T-cell (primary cell): Measurements from ENCODE around the gene WIPI1. TPM values are rescaled to one million over a fixed set of nuclear protein-coding genes. Genes with fewer than 3 reads are reported as not detected.

ENCODE experiments used
- ATAC-seq, 4 experiments: fragments of 200-7000 bp in 3 of 4; fragments of 150-1000 bp in 1 of 4; cut with Tn5 transposase; replicated peaks in 1 of 4; 1 replicate in 3 of 4; 2 replicates in 1 of 4; pipeline ENCODE4 v1.10.0; 2021; ENCODE audit warnings: moderate library complexity in 3 of 4, mild to moderate bottlenecking in 2 of 4, moderate number of reproducible peaks in 1 of 4
- CTCF ChIA-PET, 2 donors: fragments of 300-600 bp; sonication (Branson Sonifier 250); formaldehyde crosslinking; loops; one replicate each; lab custom pipeline; 2022; ENCODE audit warnings: antibody characterized with exemption in 2 of 2; lab: Charles Lee
- POLR2A ChIA-PET, 2 donors: fragments of 300-600 bp; sonication (Branson Sonifier 250); formaldehyde crosslinking; loops; one replicate each; lab custom pipeline; 2022; ENCODE audit warnings: antibody characterized with exemption in 2 of 2; lab: Charles Lee
- DNase-seq, 35 experiments: peaks; one replicate each; pipeline versions ENCODE4 v3.0.0 to v3.0.0-alpha.2; 2013 to 2023
- H3K27ac ChIP-seq: one replicate; pipeline ENCODE4 v1.5.1; 2013; ENCODE audit warnings: low read length
- H3K27me3 ChIP-seq, 2 experiments: replicated peaks in 1 of 2; 1 replicate in 1 of 2; 2 replicates in 1 of 2; pipeline versions ENCODE4 v1.6.1 to v1.7.0; 2013; ENCODE audit warnings: low read length in 1 of 2, mixed read lengths in 1 of 2; ENCODE audit not compliant: control insufficient read depth in 2 of 2, insufficient read depth in 2 of 2; ENCODE audit errors: extremely low read depth in 1 of 2
- H3K36me3 ChIP-seq, 2 donors: 1 replicate in 1 of 2; 2 replicates in 1 of 2; pipeline versions ENCODE4 v1.6.1 to v1.7.0; 2013; ENCODE audit warnings: low read length in 1 of 2; ENCODE audit not compliant: control insufficient read depth in 2 of 2, insufficient read depth in 1 of 2; ENCODE audit errors: extremely low read depth in 1 of 2
- H3K4me1 ChIP-seq, 2 experiments: 1 replicate in 1 of 2; 2 replicates in 1 of 2; pipeline versions ENCODE4 v1.6.1 to v1.7.0; 2013; ENCODE audit warnings: low read length in 2 of 2, mixed read lengths in 1 of 2; ENCODE audit not compliant: insufficient read depth in 2 of 2, control insufficient read depth in 1 of 2; ENCODE audit errors: extremely low read depth in 1 of 2
- H3K4me3 ChIP-seq, 2 donors: 1 replicate in 1 of 2; 2 replicates in 1 of 2; pipeline versions ENCODE4 v1.5.1 to v1.7.0; 2013; ENCODE audit warnings: mild to moderate bottlenecking in 2 of 2, low read length in 1 of 2, moderate library complexity in 1 of 2; ENCODE audit not compliant: control insufficient read depth in 1 of 2; ENCODE audit errors: extremely low read depth in 1 of 2
- H3K9me3 ChIP-seq: 2 replicates; pipeline ENCODE4 v1.7.0; 2013
- H3K27ac Mint-ChIP-seq, 2 donors: one replicate each; pipeline ENCODE4 v1.8.0; 2020 to 2021; ENCODE audit warnings: mild to moderate bottlenecking in 2 of 2, mixed read lengths in 2 of 2
- H3K27me3 Mint-ChIP-seq, 2 donors: one replicate each; pipeline ENCODE4 v1.8.0; 2021 to 2022; ENCODE audit warnings: mixed read lengths in 2 of 2
- H3K36me3 Mint-ChIP-seq: one replicate; pipeline ENCODE4 v1.8.0; 2021; ENCODE audit warnings: mixed read lengths
- H3K4me1 Mint-ChIP-seq, 3 donors: one replicate each; pipeline ENCODE4 v1.8.0; 2020 to 2022; ENCODE audit warnings: mixed read lengths in 3 of 3, mild to moderate bottlenecking in 1 of 3
- H3K4me3 Mint-ChIP-seq, 3 donors: one replicate each; pipeline ENCODE4 v1.8.0; 2020 to 2022; ENCODE audit warnings: mild to moderate bottlenecking in 3 of 3, mixed read lengths in 3 of 3, moderate library complexity in 3 of 3
- H3K9me3 Mint-ChIP-seq, 3 donors: one replicate each; pipeline ENCODE4 v1.8.0; 2020 to 2022; ENCODE audit warnings: mixed read lengths in 3 of 3
- WGBS: methylation state at CpG from one replicate; pipeline ENCODE4 v1.1.5; 2013; ENCODE audit warnings: missing lambda C conversion rate; ENCODE audit not compliant: insufficient coverage; 5-methylcytosine and 5-hydroxymethylcytosine counted together
- total RNA-seq, 35 experiments: library from RNA in 6 of 35; stranded (reverse) in 6 of 35; fragments of 120-200 nt in 1 of 35; gene quantifications; one replicate each; pipeline versions ENCODE4 v1.2.1 to v1.2.4 and lab custom pipeline; 2013 to 2026

The WIPI1 gene
- total RNA-seq, 5 donors from 2014 or later (not counting 1 experiment from before 2014, with no cell fraction given): 5.4 to 11.8 (median 9.7) TPM

GRCh38 chr17:68453991-68454665 lies 3.2 kb downstream of the WIPI1 start:
- Mint-ChIP-seq H3K4me1 (peaks cover 24 to 32% (median 28%) of the 10 kb centered on the region in 3 donors), H3K36me3 (peaks cover 16% of the 10 kb centered on the region), H3K9me3 (no peaks in the 10 kb centered on the region), H3K4me3 (no peak overlapping the region), H3K27ac (no peak overlapping the region), H3K27me3 (no peaks in the 10 kb centered on the region)
- H3K27me3 ChIP-seq: no peaks in the 10 kb centered on the region
- H3K4me3 ChIP-seq: no peak overlapping the region
- no peak for DNase-seq
- H3K36me3 ChIP-seq: peaks cover 0 to 14% of the 10 kb centered on the region in 2 donors
- no peak for ATAC-seq
- ChIA-PET CTCF (no interaction called here), POLR2A (no interaction called here)
- no peak overlapping the region for H3K27ac ChIP-seq
- 77% methylated on average over 1 of the region's 5 CpGs for WGBS
- peaks cover 5 to 20% of the 10 kb centered on the region in 2 experiments for H3K4me1 ChIP-seq
- H3K9me3 ChIP-seq: no peaks in the 10 kb centered on the region

GRCh38 chr17:68452724-68453290 lies 4.5 kb downstream of the WIPI1 start:
- Mint-ChIP-seq H3K36me3 (peaks cover 20% of the 10 kb centered on the region), H3K27ac (no peak overlapping the region), H3K9me3 (no peaks in the 10 kb centered on the region), H3K4me3 (no peak overlapping the region), H3K4me1 (peaks cover 14 to 21% (median 17%) of the 10 kb centered on the region in 3 donors), H3K27me3 (no peaks in the 10 kb centered on the region)
- Histone ChIP-seq H3K9me3 (no peaks in the 10 kb centered on the region), H3K36me3 (peaks cover 0 to 22% of the 10 kb centered on the region in 2 donors), H3K27ac (no peak overlapping the region), H3K27me3 (no peaks in the 10 kb centered on the region), H3K4me1 (peaks cover 5 to 13% of the 10 kb centered on the region in 2 experiments), H3K4me3 (no peak overlapping the region)
- ATAC-seq: no peak
- WGBS: 92% methylated on average over 2 of the region's 6 CpGs
- DNase-seq: no peak
- ChIA-PET CTCF (interaction anchor here (0.6 to 1.1 kb wide), 2 partner anchors 12 to 272 kb away, joined by 4 to 9 read pairs; no protein-coding TSS in a partner anchor), POLR2A (interaction anchor here in 1 of 2 donors (0.6 to 0.7 kb wide), 2 partner anchors 11 to 288 kb away, joined by 4 to 5 read pairs; no protein-coding TSS in a partner anchor)

GRCh38 chr17:68451670-68452354 lies 5.5 kb downstream of the WIPI1 start:
- POLR2A ChIA-PET: no interaction called here
- peaks cover 11 to 15% (median 14%) of the 10 kb centered on the region in 3 donors for H3K4me1 Mint-ChIP-seq
- H3K36me3 Mint-ChIP-seq: peaks cover 20% of the 10 kb centered on the region
- H3K27me3 Mint-ChIP-seq: no peaks in the 10 kb centered on the region
- DNase-seq (no peak), ATAC-seq (no peak)
- no peaks in the 10 kb centered on the region for H3K9me3 Mint-ChIP-seq
- Histone ChIP-seq H3K36me3 (peaks cover 0 to 22% of the 10 kb centered on the region in 2 donors), H3K9me3 (no peaks in the 10 kb centered on the region), H3K27ac (no peak overlapping the region), H3K4me1 (peaks cover 5 to 8% of the 10 kb centered on the region in 2 experiments), H3K27me3 (no peaks in the 10 kb centered on the region), H3K4me3 (no peak overlapping the region)
- no peak overlapping the region for H3K27ac Mint-ChIP-seq
- CTCF ChIA-PET: no interaction called here
- no peak overlapping the region for H3K4me3 Mint-ChIP-seq
- WGBS: 100% methylated on average over 1 of the region's 5 CpGs

GRCh38 chr17:68450801-68451200 lies 6.5 kb downstream of the WIPI1 start:
- ChIA-PET CTCF (interaction anchor here (0.6 to 1.0 kb wide), 3 partner anchors 9 to 369 kb away, joined by 3 to 4 read pairs (median 3); no protein-coding TSS in a partner anchor), POLR2A (no interaction called here)
- Mint-ChIP-seq H3K4me1 (peaks cover 1 to 6% (median 5%) of the 10 kb centered on the region in 3 donors), H3K27me3 (no peaks in the 10 kb centered on the region), H3K36me3 (peaks cover 24% of the 10 kb centered on the region), H3K4me3 (no peak overlapping the region), H3K27ac (no peak overlapping the region), H3K9me3 (no peaks in the 10 kb centered on the region)
- no peak overlapping the region for H3K27ac ChIP-seq
- ATAC-seq (no peak), DNase-seq (no peak)
- no peak overlapping the region for H3K4me3 ChIP-seq
- H3K9me3 ChIP-seq: no peaks in the 10 kb centered on the region
- peaks cover 0 to 2% of the 10 kb centered on the region in 2 experiments for H3K4me1 ChIP-seq
- peaks cover 0 to 25% of the 10 kb centered on the region in 2 donors for H3K36me3 ChIP-seq
- 93% methylated on average over 14 of the region's 14 CpGs for WGBS
- no peaks in the 10 kb centered on the region for H3K27me3 ChIP-seq

GRCh38 chr17:68450391-68450790 lies 6.9 kb downstream of the WIPI1 start:
- 84% methylated on average over 8 of the region's 8 CpGs for WGBS
- peaks cover 0 to 25% of the 10 kb centered on the region in 2 donors for H3K36me3 ChIP-seq

More at GRCh38 chr17:68450391-68450790, 6.9 kb downstream of the WIPI1 start:
- Mint-ChIP-seq H3K4me1 (peaks cover 0 to 9% (median 3%) of the 10 kb centered on the region in 3 donors), H3K36me3 (peaks cover 26% of the 10 kb centered on the region), H3K27ac (no peak overlapping the region), H3K4me3 (no peak overlapping the region), H3K9me3 (no peaks in the 10 kb centered on the region), H3K27me3 (no peaks in the 10 kb centered on the region)
- DNase-seq: no peak
- ChIA-PET CTCF (interaction anchor here (0.6 to 1.0 kb wide), 3 partner anchors 9 to 369 kb away, joined by 3 to 4 read pairs (median 3); no protein-coding TSS in a partner anchor), POLR2A (interaction anchor here in 1 of 2 donors (0.6 kb wide), 1 partner anchor 442 kb away, joined by 5 read pairs; no protein-coding TSS in a partner anchor)
- no peaks in the 10 kb centered on the region for H3K9me3 ChIP-seq
- H3K27me3 ChIP-seq: no peaks in the 10 kb centered on the region
- H3K4me1 ChIP-seq: peaks cover 0 to 2% of the 10 kb centered on the region in 2 experiments
- no peak overlapping the region for H3K27ac ChIP-seq
- H3K4me3 ChIP-seq: no peak overlapping the region
- ATAC-seq: no peak
